Gastrocnemius medialis (tissue), 4 donors: ENCODE measurements around the gene C2CD4D.

ENCODE experiments used
- CTCF ChIP-seq, 5 experiments: fragments of 450-650 bp in 3 of 5; fragments of 200-600 bp in 2 of 5; sonication (generic) in 2 of 5; IDR thresholded peaks in 4 of 5; conservative IDR thresholded peaks in 1 of 5; 1 replicate in 4 of 5; 2 replicates in 1 of 5; pipeline ENCODE4 v1.5.1; 2016 to 2019; ENCODE audit warnings: antibody characterized with exemption in 5 of 5, mild to moderate bottlenecking in 3 of 5, moderate library complexity in 3 of 5
- POLR2A ChIP-seq, 2 donors: fragments of 450-650 bp; IDR thresholded peaks; one replicate each; pipeline ENCODE4 v1.6.1; 2017; ENCODE audit warnings: antibody characterized with exemption in 2 of 2, mild to moderate bottlenecking in 2 of 2, moderate library complexity in 2 of 2

DNA sequence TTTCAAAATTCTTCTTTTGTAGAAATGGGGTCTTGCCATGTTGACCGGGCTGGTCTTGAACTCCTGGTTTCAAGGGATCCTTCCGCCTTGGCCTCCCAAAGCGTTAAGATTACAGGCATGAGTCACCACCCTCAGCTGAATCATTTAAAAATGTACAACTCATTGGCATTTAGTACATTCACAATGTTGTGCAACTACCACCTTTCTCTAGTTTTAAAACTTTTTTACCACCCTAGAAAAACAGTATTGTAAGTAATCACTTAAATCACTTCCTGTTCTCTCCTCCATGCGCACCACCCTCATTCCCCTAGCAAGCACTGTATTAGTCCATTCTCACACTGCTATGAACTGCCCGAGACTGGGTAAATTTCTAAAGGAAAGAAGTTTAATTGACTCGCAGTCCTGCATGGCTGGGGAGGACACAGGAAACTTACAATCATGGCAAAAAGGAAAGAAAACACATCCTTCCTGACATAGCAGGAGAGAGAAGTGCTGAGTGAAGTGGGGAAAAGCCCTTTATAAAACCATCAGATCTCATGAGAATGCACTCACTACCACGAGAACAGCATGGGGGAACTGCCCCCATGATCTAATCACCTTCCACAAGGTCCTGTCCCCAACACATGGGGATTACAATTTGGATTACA lies 28.3 kb upstream of the C2CD4D start:
- TF ChIP-seq POLR2A (IDR thresholded peaks at IDR 0.05) (no peak), CTCF (IDR thresholded peaks at IDR 0.05 in 4 of 5, conservative IDR thresholded peaks at IDR 0.05 in 1 of 5) (no peak)
